Measurements from ENCODE around the gene FKBP6.
A peak's percentile ranks its signal among the peaks of the same experiment; 100 is the strongest.
"Not testable (repeated sequence)": the region's sequence is repeated elsewhere in the genome, so short reads cannot be mapped to it uniquely, and the experiment has no call there.

FKBP6 gene

DNA sequence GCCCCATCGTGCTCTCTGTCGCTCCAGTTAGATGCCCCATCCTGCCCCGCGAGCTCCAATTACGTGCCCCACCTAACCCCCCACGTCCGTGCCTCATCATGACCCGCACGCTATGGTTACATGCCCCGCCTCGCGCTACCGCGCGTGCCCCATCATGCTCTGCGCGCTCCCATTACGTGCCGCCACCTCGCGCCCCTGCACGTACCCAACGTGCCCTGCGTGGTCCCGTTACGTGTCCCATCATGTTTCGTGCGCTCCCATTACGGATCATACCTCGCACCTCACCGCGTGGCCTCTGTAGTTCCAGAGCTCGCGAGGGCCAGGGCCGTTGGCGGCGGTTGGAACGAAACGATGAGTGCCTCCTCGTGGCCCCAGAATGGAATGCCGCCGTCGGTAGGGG lies at the start of gene FKBP6, which contains the start of gene TRIM50:
FKBP6 (plus strand) TSS at position 240 of the 400 bp plus-strand sequence. CDS start 268 bp downstream, outside the sequence.
TRIM50 (minus strand) TSS at position 161 of the 400 bp plus-strand sequence. CDS start 3,295 bp downstream, outside the sequence.
- not testable (repeated sequence) for DNase-seq

DNA sequence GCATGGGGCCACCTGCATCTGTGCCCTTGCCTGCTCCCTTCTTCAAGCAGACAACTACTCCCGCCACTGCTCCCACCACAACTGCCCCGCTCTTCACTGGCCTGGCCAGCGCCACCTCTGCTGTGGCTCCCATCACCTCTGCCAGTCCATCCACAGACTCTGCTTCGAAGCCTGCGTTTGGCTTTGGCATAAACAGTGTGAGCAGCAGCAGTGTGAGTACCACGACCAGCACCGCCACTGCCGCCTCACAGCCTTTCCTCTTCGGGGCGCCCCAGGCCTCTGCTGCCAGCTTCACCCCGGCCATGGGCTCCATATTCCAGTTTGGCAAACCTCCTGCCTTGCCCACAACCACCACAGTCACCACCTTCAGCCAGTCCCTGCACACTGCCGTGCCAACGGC lies 30.7 kb upstream of the FKBP6 start:
- not testable (repeated sequence) for DNase-seq

DNA sequence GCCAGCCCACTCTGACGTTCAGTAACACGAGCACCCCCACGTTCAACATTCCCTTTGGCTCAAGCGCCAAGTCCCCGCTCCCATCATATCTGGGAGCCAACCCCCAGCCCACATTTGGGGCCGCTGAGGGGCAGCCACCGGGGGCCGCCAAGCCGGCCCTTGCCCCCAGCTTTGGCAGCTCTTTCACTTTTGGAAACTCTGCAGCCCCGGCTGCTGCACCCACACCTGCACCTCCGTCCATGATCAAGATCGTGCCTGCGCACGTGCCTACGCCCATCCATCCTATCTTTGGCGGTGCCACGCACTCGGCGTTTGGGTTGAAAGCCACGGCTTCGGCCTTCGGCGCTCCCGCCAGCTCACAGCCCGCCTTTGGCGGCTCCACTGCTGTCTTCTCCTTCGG lies 30.3 kb upstream of the FKBP6 start:
- not testable (repeated sequence) for DNase-seq

GRCh38 chr7:73299812-73300211 lies 28.1 kb upstream of the FKBP6 start:
- DNase-seq: not testable (repeated sequence)

DNA sequence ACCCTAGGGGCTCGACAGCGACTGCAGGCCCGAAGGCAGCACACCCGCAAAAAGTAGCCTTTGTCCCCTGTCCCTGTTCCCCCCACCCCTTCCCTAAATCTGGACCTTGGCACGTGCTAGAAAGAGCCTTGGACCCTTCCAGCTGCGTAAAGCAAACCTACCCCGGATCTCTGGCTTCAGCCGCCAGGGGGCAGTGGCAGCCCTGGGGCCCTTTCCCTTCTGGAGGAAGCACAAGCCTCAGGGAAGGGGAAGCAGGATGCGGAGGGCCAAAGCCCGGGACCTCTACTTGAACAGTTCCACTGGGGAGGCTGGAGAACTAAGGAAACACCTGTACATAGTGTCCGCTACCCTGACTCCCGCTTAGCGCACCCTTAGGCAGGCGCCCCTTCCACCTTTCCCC lies 26.9 kb upstream of the FKBP6 start:
- not testable (repeated sequence) for DNase-seq

GRCh38 chr7:73302846-73303245 lies 25.1 kb upstream of the FKBP6 start:
- DNase-seq: not testable (repeated sequence)

- DNase-seq: no peak
Measured at GRCh38 chr7:73303546-73303945, 24.4 kb upstream of the FKBP6 start.

DNA sequence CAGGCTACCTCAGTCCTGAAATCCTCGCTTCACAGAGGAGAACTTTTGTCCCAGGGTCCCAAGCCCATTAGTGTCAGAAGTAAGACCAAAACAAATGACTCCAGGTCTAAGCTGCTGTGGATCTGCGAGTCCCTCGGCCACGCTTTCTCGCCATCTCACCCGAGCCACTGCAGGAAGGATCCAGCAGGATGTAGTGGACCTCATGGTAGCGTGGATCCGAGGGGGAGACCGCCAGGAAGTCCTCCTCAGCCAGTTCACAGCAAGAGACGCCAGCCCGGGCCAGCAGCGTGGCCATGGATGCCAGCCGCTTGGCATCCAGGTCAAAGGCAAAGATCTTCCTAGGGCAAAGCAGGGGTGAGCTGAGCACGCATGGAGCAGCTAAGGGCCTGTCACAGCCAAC lies 23.9 kb upstream of the FKBP6 start:
- no peak for DNase-seq

- DNase-seq: not testable (repeated sequence)
Measured at GRCh38 chr7:73304612-73305387, 23.2 kb upstream of the FKBP6 start.

GRCh38 chr7:73307436-73307835 lies 20.5 kb upstream of the FKBP6 start:
- DNase-seq: no peak

- no peak for DNase-seq
Measured at GRCh38 chr7:73308074-73308664, 19.8 kb upstream of the FKBP6 start.

GRCh38 chr7:73308665-73309214 lies 19.2 kb upstream of the FKBP6 start, which contains the start of gene NSUN5:
TSS of gene NSUN5 (minus strand) at chr7:73308826. CDS start at chr7:73308790, 36 bp downstream.
- DNase-seq: peak; percentile 80

DNA sequence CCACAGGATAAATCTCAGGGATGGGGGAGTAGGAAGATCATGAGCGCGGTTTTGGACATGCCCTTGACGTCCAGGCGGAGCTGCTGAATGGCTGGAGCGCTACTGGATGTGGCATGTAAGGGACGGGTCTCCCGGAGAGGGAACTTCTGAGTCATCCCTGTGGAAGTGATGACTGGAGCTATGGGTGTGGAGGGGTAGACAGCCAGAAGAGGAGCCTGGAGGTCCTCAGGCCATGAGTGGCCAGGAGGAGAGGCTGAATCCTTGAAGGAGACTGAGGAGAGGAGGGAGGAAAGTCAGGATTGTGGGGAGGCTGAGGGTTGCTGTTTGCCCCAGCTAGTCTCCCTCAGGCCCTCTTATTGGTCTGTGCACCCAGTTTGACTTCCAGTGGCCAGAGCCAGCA lies 16.5 kb upstream of the FKBP6 start:
- not testable (repeated sequence) for DNase-seq

DNA sequence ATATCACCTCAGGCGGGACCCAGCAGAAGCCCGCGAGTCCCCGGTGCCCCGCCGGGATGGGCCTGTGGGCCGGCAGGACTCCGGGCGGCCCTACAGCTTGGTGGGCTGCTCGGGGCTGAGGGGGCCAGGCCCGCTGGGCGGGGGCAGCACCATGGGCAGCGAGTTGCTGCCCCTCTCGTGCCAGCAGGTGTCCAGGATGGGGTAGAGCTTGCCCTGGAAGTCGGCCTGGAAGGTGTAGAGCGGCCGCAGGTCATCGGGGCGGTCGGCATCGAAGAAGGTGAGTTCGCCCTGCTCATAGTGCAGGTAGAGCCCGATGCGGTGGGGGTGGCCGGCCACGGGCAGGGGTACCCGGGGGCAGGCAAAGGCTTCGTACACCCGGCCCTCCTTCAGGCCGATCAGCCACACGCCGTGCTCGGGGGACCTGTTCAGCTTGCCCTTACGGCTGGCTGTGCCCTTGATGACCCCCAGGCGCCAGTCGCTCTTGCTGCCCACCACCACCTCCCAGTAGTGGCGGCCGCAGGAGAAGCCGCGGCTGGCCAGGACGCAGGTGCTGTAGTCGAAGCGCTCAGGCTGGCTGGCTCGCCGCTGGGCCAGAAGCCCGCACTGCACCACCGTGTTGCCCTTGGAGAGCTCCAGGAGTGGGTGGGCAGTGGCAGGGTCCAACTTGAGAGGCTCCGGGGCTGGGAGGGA lies 15.0 kb upstream of the FKBP6 start:
- no peak for DNase-seq

GRCh38 chr7:73313521-73313906 lies 14.4 kb upstream of the FKBP6 start:
- no peak for DNase-seq

GRCh38 chr7:73314271-73314670 lies 13.7 kb upstream of the FKBP6 start:
- DNase-seq: no peak

DNA sequence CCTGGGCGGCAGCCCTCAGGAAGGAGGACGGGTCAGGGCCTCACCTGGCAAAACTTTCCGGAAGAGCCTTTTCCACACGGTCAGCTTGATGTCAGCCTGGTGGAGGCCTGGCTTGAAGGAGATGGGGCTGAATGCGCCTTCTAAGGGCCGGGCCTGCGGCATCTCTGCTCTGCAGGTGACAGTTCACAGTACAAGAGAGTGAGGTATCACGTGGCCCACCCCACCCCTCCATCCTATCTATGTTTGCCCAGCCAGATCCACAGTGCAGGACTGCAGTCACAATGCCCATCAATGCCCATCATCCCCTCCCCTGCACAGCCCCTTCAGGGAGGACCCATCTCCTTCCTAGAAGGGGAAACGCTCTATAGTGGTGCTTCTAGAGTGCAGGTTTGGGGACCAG lies 11.4 kb upstream of the FKBP6 start:
- DNase-seq: no peak

- DNase-seq: not testable (repeated sequence)
Measured at GRCh38 chr7:73318656-73319204, 9.2 kb upstream of the FKBP6 start.

DNA sequence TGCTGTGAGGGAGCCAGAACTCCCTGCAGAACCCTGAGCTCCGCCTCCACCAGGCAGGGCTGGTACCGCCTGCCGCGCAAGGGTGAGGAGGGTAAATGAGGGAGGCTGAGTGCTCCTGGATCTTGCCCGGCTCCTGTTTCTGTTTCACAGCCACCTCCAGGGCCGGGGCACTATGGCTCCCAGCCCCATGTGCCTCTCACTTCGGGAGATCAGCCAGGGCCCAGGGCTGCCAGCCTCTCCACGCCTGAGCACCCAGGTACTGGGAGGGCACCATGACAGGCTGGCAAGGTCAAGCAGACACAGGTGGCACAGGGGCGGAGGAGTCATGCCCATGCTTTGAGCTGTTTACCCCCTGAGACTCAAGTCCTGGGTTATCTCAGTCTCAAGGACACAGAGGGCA lies 8.4 kb upstream of the FKBP6 start:
- DNase-seq: not testable (repeated sequence)

DNA sequence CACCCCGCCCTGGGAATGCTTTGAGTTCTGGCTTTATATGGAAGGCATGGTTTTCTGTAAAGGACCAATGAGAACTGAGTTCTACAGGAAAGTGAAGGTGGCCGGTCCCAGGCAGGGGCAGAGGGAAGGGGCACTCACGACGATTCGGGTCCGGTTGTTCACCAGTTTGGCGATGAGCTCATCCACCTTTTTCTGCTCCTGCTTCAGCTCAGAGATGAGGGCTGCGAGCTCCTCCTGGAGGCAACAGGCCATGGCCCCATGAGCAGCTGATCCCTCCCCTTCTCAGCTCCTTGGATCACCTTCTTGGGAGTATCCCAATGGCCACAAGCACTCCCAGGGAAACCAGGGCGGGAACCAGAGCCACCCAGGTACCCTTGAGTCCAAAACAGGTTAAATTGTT lies 8.0 kb upstream of the FKBP6 start:
- not testable (repeated sequence) for DNase-seq

- not testable (repeated sequence) for DNase-seq
Measured at GRCh38 chr7:73323434-73324080, 4.4 kb upstream of the FKBP6 start.

- DNase-seq: peak; percentile 69
Measured at GRCh38 chr7:73324081-73324845, 3.7 kb upstream of the FKBP6 start.
